Fibroblast of mammary gland (primary cell): ENCODE measurements around the gene CCDC81.

Experiments used
- DNase-seq: peaks from one replicate; pipeline ENCODE4 v3.0.0-alpha.2; 2010; ENCODE audit warnings: low read depth
- H3K4me3 ChIP-seq: 2 replicates; pipeline ENCODE4 v1.5.1; 2011; ENCODE audit warnings: low read depth, mild to moderate bottlenecking, low read length, moderate library complexity; ENCODE audit not compliant: control insufficient read depth
- CTCF ChIP-seq: conservative IDR thresholded peaks from 2 replicates; pipeline ENCODE4 v1.5.1; 2011; ENCODE audit warnings: low read depth, low read length, inconsistent platforms; ENCODE audit not compliant: control insufficient read depth, insufficient read depth

CCDC81 gene

DNA sequence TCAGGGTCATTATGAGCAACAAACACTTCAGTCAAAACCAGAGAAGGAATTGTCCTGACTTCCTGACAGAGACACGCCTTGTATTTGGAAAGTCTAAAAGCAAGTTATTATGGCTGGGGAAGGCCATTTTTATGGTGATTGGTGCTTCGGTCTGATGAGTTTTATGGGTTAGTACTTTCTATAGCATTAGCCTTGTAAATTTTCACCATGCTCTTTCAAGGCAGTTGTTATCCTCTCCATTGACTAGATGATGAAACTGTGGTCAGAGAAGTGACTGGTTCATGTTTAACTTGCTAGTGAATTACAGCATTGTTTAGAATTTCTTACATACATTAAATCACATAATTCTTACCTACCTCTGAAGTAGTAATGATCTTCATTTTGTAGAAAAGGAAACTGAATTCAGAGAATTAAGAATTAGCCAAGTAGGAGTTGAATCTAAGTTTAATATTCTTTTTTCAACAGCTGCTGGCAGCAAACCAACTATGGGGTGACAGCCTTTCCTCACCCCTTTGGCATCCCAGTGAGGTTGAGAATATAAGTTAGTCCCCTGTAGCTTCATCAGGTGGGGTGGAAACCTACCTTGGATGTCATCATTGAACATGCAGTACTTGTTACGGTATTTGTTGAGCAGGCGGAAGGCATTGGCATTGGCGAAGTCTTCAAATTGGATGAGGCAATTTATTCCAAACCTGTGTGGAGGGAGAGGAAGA lies 90.0 kb downstream of the CCDC81 start:
- no peak for DNase-seq
- H3K4me3 ChIP-seq, result no peak overlapping the region
- no peak for TF ChIP-seq CTCF

DNA sequence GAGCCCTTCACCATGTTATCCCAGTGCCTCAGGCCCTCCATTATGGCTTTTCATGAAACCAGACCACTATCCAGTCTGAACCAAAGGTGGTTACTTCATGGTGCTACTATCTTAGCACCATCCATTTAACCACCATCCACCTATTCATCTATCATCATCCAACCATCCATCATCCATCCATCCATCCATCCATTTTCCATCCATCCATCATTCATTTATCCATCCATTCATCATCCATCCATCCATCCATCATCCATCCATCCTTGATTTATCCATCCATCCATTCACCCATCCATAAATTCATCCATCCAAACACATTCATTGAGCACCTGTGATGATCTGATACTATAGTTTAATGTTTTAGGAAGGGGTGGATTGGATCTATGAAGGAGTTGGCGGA lies 93.5 kb downstream of the CCDC81 start:
- no peak for DNase-seq
- TF ChIP-seq CTCF, result no peak
- no peak overlapping the region for H3K4me3 ChIP-seq

DNA sequence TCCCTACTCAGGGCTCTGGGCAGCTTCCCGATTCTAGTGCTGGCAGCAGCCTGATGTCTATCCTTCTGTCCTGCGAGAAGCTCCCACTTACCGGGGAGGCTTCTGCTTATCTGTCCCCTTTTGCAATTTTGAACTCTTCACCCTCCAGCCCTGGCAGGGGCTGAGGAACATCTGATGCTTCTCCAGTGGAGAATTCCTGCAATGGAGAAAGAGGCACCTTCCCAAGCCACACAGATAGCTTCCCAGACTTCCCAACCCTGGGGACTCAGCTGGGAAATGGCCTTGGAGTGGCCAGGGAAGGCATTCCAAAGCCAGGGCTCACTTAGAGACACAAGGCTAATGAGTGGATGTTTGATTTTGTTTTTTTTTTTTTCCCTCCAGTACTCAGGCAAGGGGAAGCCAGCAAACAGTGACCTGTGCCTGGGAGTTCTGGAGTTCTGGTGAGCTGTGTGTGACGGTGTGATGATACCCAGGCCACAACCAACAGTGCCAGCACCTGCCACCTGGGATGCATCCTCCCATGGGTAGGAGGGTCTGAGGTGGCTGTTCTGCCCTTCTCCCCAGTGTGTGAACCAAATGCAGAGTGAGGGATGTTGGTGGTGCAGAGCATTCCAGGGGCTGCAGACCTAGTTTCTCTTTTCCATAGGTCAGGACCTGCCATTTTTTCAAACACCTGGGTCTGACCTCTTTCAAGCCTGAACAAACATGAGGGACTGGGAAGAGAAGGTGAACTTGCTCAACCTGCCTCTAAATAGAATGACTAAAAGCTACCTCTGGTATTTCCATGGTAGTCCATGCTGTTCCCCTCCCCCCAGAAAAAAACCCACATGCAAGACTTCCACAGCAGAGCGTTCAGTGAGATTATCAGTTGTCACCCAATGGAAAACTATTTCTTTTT lies 95.1 kb downstream of the CCDC81 start:
- DNase-seq, result no peak
- no peak for TF ChIP-seq CTCF
- H3K4me3 ChIP-seq, result no peak overlapping the region
